HG03135 (cell line): ENCODE results near the gene SMPDL3A.
"Not testable (repeated sequence)": the region's sequence is repeated elsewhere in the genome, so short reads cannot be mapped to it uniquely, and the experiment has no call there.

Experiments
- ATAC-seq: cut with Tn5 transposase; IDR thresholded peaks from one replicate; pipeline ENCODE4 v1.9.1; 2021; ENCODE audit warnings: mild to moderate bottlenecking, moderate library complexity; ENCODE audit not compliant: unreplicated experiment

The SMPDL3A gene

GRCh38 chr6:122789182-122790027 lies at the start of gene SMPDL3A:
SMPDL3A (plus strand) TSS chr6:122789258; CDS start chr6:122789347, 89 bp downstream.
- ATAC-seq = peak; percentile 69

GRCh38 chr6:122740091-122740490 lies 49.0 kb upstream of the SMPDL3A start:
- ATAC-seq = no peak

- ATAC-seq = no peak
Measured at GRCh38 chr6:122740936-122741335, 48.1 kb upstream of the SMPDL3A start.

- ATAC-seq = not testable (repeated sequence)
Measured at GRCh38 chr6:122744247-122744646, 44.8 kb upstream of the SMPDL3A start.

GRCh38 chr6:122744856-122745255 lies 44.2 kb upstream of the SMPDL3A start:
- not testable (repeated sequence) for ATAC-seq

DNA sequence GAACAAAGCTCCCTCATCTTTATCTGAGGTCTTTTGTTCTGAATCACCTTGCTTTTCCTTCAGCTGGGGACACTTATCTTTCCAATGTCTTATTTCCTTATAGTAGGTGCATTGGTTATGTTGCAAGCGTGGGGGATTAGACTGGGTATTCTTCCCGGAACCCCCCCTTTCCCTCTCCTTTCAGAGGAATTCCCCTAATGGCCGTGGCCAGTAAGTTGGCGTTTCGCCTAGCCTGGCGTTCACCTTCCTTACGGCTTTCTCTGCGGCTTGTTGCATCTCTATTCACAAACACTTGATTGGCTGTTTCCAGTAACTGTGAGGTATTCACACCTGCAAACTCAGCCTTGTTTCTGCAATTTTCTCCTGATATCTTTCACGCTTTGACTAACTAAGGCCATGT lies 42.4 kb upstream of the SMPDL3A start:
- ATAC-seq = no peak

DNA sequence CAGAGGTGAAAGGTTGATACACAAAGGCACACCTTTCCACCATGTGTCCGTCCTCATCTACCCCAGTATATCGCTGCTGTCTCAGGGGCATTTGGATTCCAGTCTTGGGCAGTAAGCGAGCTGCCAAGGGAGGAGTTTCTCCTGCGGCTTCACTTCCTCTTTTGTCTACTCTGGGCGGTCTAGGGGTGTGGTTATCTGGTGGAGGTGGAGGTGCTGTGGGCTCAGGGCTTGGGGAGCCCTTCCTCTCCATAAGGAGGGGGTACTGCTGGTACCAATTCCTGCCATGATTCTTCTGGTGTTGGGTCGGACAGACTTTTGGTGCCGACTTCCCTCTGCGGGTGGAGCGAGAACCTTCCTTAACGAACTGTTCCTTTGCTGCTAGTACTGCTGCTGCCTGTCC lies 41.5 kb upstream of the SMPDL3A start:
- ATAC-seq = no peak

DNA sequence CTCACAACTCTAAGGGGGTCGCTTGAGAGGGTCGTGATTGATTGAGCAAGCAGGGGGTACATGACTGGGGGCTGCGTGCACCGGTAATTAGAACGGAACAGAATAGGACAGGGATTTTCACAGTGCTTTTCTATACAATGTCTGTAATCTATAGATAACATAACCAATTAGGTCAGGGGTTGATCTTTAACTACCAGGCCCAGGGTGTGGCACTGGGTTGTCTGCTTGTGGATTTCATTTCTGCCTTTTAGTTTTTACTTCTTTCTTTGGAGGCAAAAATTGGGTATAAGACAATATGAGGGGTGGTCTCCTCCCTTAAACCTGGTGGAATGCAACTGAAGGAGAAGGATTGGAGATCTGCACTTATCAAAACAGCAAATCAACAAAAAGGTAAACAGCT lies 40.1 kb upstream of the SMPDL3A start:
- ATAC-seq = not testable (repeated sequence)

GRCh38 chr6:122749451-122750050 lies 39.5 kb upstream of the SMPDL3A start:
- ATAC-seq = no peak

- ATAC-seq = peak; percentile 90
Measured at GRCh38 chr6:122751326-122751725, 37.7 kb upstream of the SMPDL3A start.

DNA sequence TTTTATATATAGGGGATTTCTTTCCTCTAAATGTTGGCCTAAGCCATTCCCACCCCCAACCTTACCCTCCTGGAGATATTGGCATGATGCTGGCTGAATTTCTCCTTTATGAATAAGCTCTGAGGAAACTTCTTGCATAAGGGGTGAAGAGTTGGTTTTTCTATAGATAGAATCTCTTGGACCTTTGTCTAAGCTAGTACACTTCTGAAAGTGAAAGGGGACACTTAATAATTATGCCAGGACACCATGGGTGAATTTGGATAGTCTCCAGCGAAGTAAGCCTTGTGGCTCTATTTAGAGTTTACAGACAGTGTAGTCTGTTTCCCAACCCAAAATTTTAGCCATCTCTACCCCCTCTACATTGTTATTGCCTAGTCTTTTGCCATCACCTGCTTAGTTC lies 36.6 kb upstream of the SMPDL3A start:
- peak; percentile 43 for ATAC-seq

DNA sequence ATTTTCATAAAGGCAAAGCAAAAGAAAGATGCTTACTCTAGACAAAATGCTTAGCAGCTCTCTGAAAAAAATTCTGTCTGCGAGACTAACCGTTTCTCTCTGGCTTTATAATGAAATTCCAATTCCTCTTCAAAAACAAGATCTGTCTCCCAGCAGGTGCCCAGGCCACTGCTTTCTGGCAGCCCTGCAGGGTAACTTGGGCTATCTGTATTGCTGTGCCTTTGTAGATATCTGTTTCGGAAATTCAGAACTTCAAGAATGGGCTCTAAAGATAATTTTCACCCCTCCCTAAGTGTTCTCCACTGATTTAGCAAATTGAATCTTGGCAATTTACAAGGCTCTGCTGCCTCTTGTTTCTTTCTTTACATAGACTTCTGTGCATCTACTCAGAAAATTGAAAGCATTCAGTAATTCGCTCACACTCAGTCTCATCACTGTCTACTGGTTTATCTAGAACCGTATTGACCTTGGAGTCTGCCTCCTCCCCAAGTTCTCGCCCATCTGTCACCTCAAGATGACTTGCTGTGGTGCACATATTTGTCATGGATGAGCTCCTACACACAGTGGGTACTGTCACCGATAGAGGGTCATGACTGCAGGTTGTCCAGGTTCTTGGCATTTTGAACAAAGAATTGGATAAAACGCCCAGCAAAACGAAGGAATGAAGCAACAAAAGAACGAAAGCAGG lies 35.9 kb upstream of the SMPDL3A start:
- ATAC-seq = no peak

- ATAC-seq = no peak
Measured at GRCh38 chr6:122753688-122754056, 35.4 kb upstream of the SMPDL3A start.

- no peak for ATAC-seq
Measured at GRCh38 chr6:122754191-122754731, 34.8 kb upstream of the SMPDL3A start.

DNA sequence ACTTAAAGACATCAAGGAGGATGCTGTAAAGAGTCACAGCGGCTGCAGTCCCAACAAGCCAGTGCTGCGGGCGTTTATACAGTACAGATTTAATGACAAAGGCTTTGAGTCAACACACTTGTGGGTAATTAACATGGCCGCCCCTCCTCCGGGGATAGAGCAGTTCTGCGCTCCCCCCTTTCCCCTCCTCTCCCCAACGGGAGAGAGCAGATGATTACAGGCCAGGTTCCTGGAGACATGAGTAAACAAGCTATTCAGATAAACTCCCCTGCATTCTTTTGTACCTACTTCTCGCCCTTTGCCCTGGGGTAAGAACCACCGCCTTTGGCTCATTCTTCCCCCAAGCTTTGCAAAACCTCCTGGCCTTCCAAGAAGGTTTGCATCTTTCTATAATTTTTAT lies 33.2 kb upstream of the SMPDL3A start:
- ATAC-seq = no peak

DNA sequence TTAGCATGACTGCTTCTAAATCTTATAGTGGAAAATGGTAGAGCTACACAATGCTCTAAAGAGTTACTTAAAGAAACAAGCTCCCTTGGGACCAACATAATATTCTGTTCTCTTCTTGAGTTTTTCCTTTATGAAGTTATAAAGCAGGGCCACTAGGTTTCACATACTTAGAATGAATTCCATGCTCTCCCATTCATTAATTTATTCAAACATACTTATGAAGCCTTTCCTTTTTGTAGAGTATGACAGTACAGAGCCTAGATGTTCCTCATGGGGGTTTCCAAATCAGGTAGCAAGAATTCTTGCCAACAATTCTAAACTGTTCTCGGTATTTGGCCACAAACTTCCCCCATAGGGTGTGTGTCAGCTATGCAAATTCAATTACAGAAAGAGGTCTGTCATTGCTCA lies 30.1 kb upstream of the SMPDL3A start:
- ATAC-seq = peak; percentile 100

GRCh38 chr6:122760330-122760729 lies 28.7 kb upstream of the SMPDL3A start:
- ATAC-seq = no peak

DNA sequence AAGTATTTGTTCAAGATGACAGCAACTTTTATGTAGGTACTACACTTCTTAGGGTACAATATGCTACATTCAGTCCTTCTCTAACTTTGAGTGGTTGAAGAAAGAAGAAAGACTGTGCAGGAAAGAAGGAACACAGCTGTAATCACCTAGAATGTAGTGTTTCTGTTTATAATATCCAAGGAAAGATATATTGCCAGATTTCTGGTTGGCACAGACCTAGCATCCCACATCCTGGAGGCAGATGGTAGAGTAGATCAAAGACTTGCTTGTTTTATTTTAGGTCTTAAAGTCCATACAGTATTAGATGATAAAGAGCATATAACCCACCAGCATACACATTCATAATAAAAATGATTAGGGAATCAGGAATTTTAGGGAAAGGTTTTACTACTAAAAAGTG lies 22.8 kb upstream of the SMPDL3A start:
- ATAC-seq = no peak

- no peak for ATAC-seq
Measured at GRCh38 chr6:122770835-122771601, 18.0 kb upstream of the SMPDL3A start.

DNA sequence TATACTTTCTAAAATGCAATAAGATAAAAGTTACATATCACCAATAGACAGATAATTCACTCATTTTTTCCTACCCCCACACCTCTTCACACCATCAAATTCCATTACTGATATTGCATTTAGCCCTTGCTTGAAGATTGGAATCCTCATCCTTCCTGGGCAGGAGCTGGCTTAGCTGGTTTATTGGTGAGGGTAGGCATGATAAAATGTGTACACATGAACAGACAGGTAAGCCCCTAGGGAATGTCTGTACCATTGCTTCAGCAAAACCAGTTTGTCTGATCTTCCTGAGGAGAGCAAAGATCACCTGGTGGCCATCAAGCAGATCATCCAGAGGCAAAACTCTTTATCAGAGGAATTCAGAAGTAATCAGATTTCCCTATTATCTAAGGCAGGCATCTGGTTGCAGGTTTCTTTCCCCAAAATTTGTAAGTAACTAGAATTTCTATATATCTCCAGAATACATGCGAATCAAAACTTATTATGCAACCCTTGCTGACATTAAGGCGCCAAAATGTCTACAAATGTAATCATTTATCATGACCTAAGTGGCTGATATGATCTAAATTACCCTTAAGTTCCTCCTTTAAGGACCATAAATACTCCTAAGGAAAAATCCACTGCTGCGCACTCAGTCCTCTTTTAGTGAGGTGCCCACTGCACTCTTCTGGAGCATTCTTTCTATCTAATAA lies 16.2 kb upstream of the SMPDL3A start:
- ATAC-seq = no peak
